Left ventricle myocardium inferior (tissue), 1 donor: ENCODE measurements around the gene XYLT1. TPM values are rescaled to one million over a fixed set of nuclear protein-coding genes. Genes with fewer than 3 reads are reported as not detected.

Experiments used
- DNase-seq: peaks from one replicate; pipeline ENCODE4 v3.0.0-alpha.2; 2020
- H3K27ac ChIP-seq: fragments of 200-600 bp; replicated peaks from 2 replicates; pipeline ENCODE4 v1.8.0; 2021
- H3K27me3 ChIP-seq: fragments of 200-600 bp; 2 replicates; pipeline ENCODE4 v1.8.0; 2021; ENCODE audit warnings: low read depth
- H3K36me3 ChIP-seq: fragments of 200-600 bp; 2 replicates; pipeline ENCODE4 v1.8.0; 2021
- H3K4me1 ChIP-seq: fragments of 200-600 bp; 2 replicates; pipeline ENCODE4 v1.8.0; 2021
- H3K4me3 ChIP-seq: fragments of 200-600 bp; 2 replicates; pipeline ENCODE4 v1.8.0; 2021; ENCODE audit warnings: mild to moderate bottlenecking, moderate library complexity
- H3K9me3 ChIP-seq: fragments of 200-600 bp; replicated peaks from 2 replicates; pipeline ENCODE4 v1.8.0; 2021
- CTCF ChIP-seq: fragments of 200-600 bp; IDR thresholded peaks from 2 replicates; pipeline ENCODE4 v1.8.0; 2021; ENCODE audit warnings: antibody characterized with exemption, mild to moderate bottlenecking, borderline replicate concordance
- intact Hi-C: fragments of 100-400 bp; cut with micrococcal nuclease; formaldehyde crosslinking; loops from one replicate; pipeline ENCODE4 v1.11.0; 2022
- total RNA-seq: library from RNA; stranded (reverse); fragmentation: NEBNext Ultra II Directional; extraction: Animal tissue kit (Norgen Biotek cat#: 25700); gene quantifications from one replicate; pipeline ENCODE4 v1.2.1, GENCODE V29; 2021
- donor health status: DM: no; HTN: yes; CAD: no; lungs with severe emphysema.

The XYLT1 gene
- total RNA-seq, 1 donor from 2014 or later, result 1.4 TPM

DNA sequence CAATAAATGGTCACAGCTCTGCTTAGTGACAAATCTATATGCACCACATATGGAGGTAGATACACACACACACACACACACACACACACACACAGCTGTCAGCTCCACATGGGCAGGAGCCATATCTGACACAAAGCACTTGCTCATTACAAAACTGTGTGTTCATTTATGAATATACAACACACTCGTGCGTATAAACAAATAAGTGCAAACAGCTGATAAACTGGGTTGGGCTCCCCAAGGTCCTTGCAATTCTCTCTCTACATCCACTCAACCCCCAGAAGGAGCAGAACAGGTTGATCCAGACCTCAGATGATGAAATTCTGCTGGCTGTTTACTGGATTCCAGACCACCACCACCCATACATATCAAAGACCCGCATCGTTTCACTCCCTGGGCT is 140.7 kb downstream of the XYLT1 start:
- H3K4me3 ChIP-seq, result no peak overlapping the region
- TF ChIP-seq CTCF, result no peak
- H3K27me3 ChIP-seq, result no peaks in the 10 kb centered on the region
- H3K4me1 ChIP-seq, result peaks cover 4% of the 10 kb centered on the region
- no peak for DNase-seq
- H3K36me3 ChIP-seq, result no peaks in the 10 kb centered on the region
- H3K27ac ChIP-seq, result peak overlapping the region; percentile 60
- H3K9me3 ChIP-seq, result no peaks in the 10 kb centered on the region
- intact Hi-C loops, result no loop called here

DNA sequence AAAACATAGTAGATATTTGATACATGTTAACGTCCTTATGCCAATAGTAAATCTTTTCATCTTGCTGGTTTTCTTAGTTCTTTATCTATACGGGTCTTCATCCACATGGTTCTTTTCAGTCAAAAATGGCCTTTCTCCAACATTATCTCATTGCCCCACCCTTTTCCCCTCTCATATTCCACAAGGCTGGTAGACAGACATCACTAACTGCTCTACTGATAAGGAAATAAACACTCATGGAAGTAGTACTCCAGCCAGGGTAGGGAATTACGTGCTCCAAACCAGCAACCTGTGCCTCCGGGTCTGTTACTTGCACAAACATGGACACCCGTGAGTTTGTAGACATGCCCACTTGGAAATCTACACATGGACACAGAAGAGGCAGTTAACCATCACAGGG is 141.4 kb downstream of the XYLT1 start:
- Histone ChIP-seq H3K4me1 (peaks cover 4% of the 10 kb centered on the region), H3K9me3 (no peaks in the 10 kb centered on the region), H3K27ac (peak overlapping the region; percentile 58), H3K36me3 (no peaks in the 10 kb centered on the region), H3K27me3 (no peaks in the 10 kb centered on the region), H3K4me3 (no peak overlapping the region)
- DNase-seq, result no peak
- TF ChIP-seq CTCF, result no peak
- intact Hi-C loops, result no loop called here

GRCh38 chr16:17328932-17329331 is 141.8 kb downstream of the XYLT1 start:
- no peaks in the 10 kb centered on the region for H3K9me3 ChIP-seq
- no peak overlapping the region for H3K4me3 ChIP-seq
- TF ChIP-seq CTCF, result no peak
- H3K36me3 ChIP-seq, result no peaks in the 10 kb centered on the region
- no peaks in the 10 kb centered on the region for H3K27me3 ChIP-seq
- H3K27ac ChIP-seq, result peak overlapping the region; percentile 58
- DNase-seq, result no peak
- peaks cover 4% of the 10 kb centered on the region for H3K4me1 ChIP-seq
- intact Hi-C loops, result no loop called here

GRCh38 chr16:17327664-17328335 is 143.0 kb downstream of the XYLT1 start:
- no peak for TF ChIP-seq CTCF
- no peak for DNase-seq
- no peaks in the 10 kb centered on the region for H3K9me3 ChIP-seq
- H3K27ac ChIP-seq, result no peak overlapping the region
- no peaks in the 10 kb centered on the region for H3K27me3 ChIP-seq
- no peaks in the 10 kb centered on the region for H3K36me3 ChIP-seq
- peaks cover 4% of the 10 kb centered on the region for H3K4me1 ChIP-seq
- intact Hi-C loops, result no loop called here
- no peak overlapping the region for H3K4me3 ChIP-seq

GRCh38 chr16:17325476-17326143 is 145.2 kb downstream of the XYLT1 start:
- no peaks in the 10 kb centered on the region for H3K27me3 ChIP-seq
- no peak for TF ChIP-seq CTCF
- H3K9me3 ChIP-seq, result no peaks in the 10 kb centered on the region
- H3K27ac ChIP-seq, result no peak overlapping the region
- peaks cover 4% of the 10 kb centered on the region for H3K4me1 ChIP-seq
- H3K36me3 ChIP-seq, result no peaks in the 10 kb centered on the region
- no peak for DNase-seq
- no peak overlapping the region for H3K4me3 ChIP-seq
- intact Hi-C loops, result no loop called here
